Activated CD8-positive, alpha-beta T cell treated with anti-CD3 and anti-CD28 coated beads for 36 hours (primary cell): ENCODE measurements around the gene NCKIPSD. TPM values are rescaled to one million over a fixed set of nuclear protein-coding genes. Genes with fewer than 3 reads are reported as not detected.

Source experiments
- ATAC-seq: fragments of 200-7000 bp; cut with Tn5 transposase; one replicate; pipeline ENCODE4 v1.10.0; 2021; ENCODE audit warnings: mild to moderate bottlenecking, moderate library complexity
- CTCF ChIA-PET: fragments of 350-600 bp; sonication (Branson Sonifier 250); formaldehyde crosslinking; loops from one replicate; lab custom pipeline; 2021; ENCODE audit warnings: antibody characterized with exemption; lab: Charles Lee
- POLR2A ChIA-PET: fragments of 350-600 bp; sonication (Branson Sonifier 250); formaldehyde crosslinking; loops from one replicate; lab custom pipeline; 2021; ENCODE audit warnings: antibody characterized with exemption; lab: Charles Lee
- DNase-seq: peaks from one replicate; pipeline ENCODE4 v3.0.0-alpha.2; 2020
- H3K27ac Mint-ChIP-seq: one replicate; pipeline ENCODE4 v1.8.0; 2021; ENCODE audit warnings: mild to moderate bottlenecking, mixed read lengths
- H3K27me3 Mint-ChIP-seq: one replicate; pipeline ENCODE4 v1.8.0; 2021; ENCODE audit warnings: mixed read lengths
- H3K36me3 Mint-ChIP-seq: one replicate; pipeline ENCODE4 v1.8.0; 2021; ENCODE audit warnings: low read depth, mixed read lengths
- H3K4me1 Mint-ChIP-seq: one replicate; pipeline ENCODE4 v1.8.0; 2021; ENCODE audit warnings: low read depth, mixed read lengths
- H3K4me3 Mint-ChIP-seq: one replicate; pipeline ENCODE4 v1.8.0; 2021; ENCODE audit warnings: mild to moderate bottlenecking, moderate library complexity, mixed read lengths
- H3K9me3 Mint-ChIP-seq: one replicate; pipeline ENCODE4 v1.8.0; 2021; ENCODE audit warnings: mixed read lengths
- CTCF ChIP-seq: fragments of 200-600 bp; IDR thresholded peaks from one replicate; pipeline ENCODE4 v1.8.0; 2022; ENCODE audit warnings: antibody characterized with exemption, mild to moderate bottlenecking
- intact Hi-C: fragments of 100-400 bp; cut with micrococcal nuclease; formaldehyde crosslinking; loops from one replicate; pipeline ENCODE4 v1.10.0; 2022
- total RNA-seq, 2 experiments: library from RNA; stranded (reverse); gene quantifications; one replicate each; pipeline ENCODE4 v1.2.3, GENCODE V29; 2021

The NCKIPSD gene
- total RNA-seq, 2 experiments from 2014 or later: 69.7 to 73.8 TPM

DNA sequence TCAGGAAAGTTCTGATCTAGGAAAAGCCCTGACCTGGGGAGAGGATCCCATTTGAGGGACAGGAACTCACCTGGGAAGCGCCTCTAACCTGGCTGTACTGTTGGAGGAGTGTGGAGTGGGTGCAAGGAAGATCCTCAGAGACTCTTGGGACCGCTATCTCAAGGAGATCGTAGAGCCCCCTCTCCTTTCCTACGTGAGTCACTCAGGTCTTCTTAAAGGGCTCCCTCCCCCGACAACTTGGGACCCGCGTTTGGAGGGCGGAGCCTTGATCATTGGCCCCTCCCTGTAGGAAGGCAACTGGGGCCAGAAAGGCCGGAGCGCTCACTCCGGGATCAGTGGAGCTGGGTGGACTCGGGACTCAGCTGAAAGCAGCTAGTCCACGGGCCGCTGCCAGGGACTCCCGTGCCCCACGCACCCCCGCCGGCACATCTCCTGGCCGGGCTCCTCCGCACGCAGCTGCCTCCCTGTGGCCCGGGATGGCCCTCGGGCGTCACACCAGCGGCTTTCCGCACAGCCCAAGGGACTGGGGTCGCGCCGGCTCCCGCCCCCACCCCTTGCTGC, 51.0 kb downstream of the NCKIPSD start:
- H3K27me3 Mint-ChIP-seq: no peaks in the 10 kb centered on the region
- peak; percentile 28 for ATAC-seq
- peaks cover 10% of the 10 kb centered on the region for H3K36me3 Mint-ChIP-seq
- intact Hi-C loops: no loop called here
- H3K27ac Mint-ChIP-seq: peak overlapping the region; percentile 9
- H3K4me3 Mint-ChIP-seq: peak overlapping the region; percentile 88
- ChIA-PET POLR2A (interaction anchor here (0.7 to 3.5 kb wide), 9 partner anchors 8 to 163 kb away, joined by 3 to 25 read pairs (median 4); partner anchors contain the start of genes CELSR3 and PFKFB4), CTCF (interaction anchor here (0.8 to 3.5 kb wide), 31 partner anchors 11 to 365 kb away, joined by 3 to 46 read pairs (median 5); partner anchors contain the start of genes CELSR3, COL7A1, NCKIPSD and PFKFB4)
- no peaks in the 10 kb centered on the region for H3K9me3 Mint-ChIP-seq
- H3K4me1 Mint-ChIP-seq: peaks cover 21% of the 10 kb centered on the region
- peak; percentile 80 for DNase-seq
- no peak for TF ChIP-seq CTCF

- Mint-ChIP-seq H3K36me3 (peaks cover 10% of the 10 kb centered on the region), H3K27ac (no peak overlapping the region), H3K9me3 (no peaks in the 10 kb centered on the region), H3K4me1 (peaks cover 21% of the 10 kb centered on the region), H3K27me3 (no peaks in the 10 kb centered on the region), H3K4me3 (peak overlapping the region; percentile 88)
- ChIA-PET CTCF (interaction anchor here (1.1 to 3.5 kb wide), 7 partner anchors 10 to 198 kb away, joined by 3 to 46 read pairs (median 9); partner anchors contain the start of genes PFKFB4 and TMEM89), POLR2A (interaction anchor here (1.2 to 3.5 kb wide), 4 partner anchors 9 to 29 kb away, joined by 4 to 25 read pairs (median 10); partner anchors contain the start of gene CELSR3)
- TF ChIP-seq CTCF: no peak
- intact Hi-C loops: no loop called here
- no peak for DNase-seq
- ATAC-seq: no peak
These were observed 52.0 kb downstream of the NCKIPSD start for GRCh38 chr3:48633743-48634142.

DNA sequence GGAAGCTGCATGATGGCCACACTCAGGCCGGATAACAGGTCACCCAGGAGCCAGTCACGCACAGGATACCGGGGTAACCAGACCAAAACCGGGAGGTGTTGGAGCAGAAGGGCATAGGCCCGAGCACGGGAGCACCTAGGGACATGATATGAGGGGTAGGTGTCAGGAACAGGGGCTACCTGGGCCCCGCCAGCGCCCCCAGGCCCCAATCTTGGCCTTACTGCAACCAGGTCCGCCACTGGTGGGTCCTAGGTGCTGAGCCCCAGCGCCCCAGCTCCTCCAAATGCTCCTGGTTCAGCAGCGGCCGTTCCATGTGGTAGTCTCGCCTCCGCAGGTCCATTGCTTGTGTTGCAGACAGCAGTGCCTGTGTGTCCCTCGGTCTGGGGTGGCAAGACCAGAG, 52.5 kb downstream of the NCKIPSD start:
- Mint-ChIP-seq H3K36me3 (peaks cover 10% of the 10 kb centered on the region), H3K27ac (no peak overlapping the region), H3K4me3 (peak overlapping the region; percentile 8), H3K27me3 (no peaks in the 10 kb centered on the region), H3K9me3 (no peaks in the 10 kb centered on the region), H3K4me1 (peaks cover 21% of the 10 kb centered on the region)
- intact Hi-C loops: no loop called here
- TF ChIP-seq CTCF: no peak
- ATAC-seq (no peak), DNase-seq (no peak)
- POLR2A ChIA-PET: interaction anchor here (1.6 to 3.5 kb wide), 3 partner anchors 9 to 29 kb away, joined by 8 to 25 read pairs (median 11); partner anchors contain the start of gene CELSR3
- CTCF ChIA-PET: interaction anchor here (1.1 to 3.5 kb wide), 5 partner anchors 9 to 197 kb away, joined by 3 to 46 read pairs (median 22); partner anchors contain the start of genes PFKFB4 and TMEM89

- no peak for TF ChIP-seq CTCF
- no peaks in the 10 kb centered on the region for H3K9me3 Mint-ChIP-seq
- peaks cover 10% of the 10 kb centered on the region for H3K36me3 Mint-ChIP-seq
- H3K27ac Mint-ChIP-seq: no peak overlapping the region
- no peak for ATAC-seq
- intact Hi-C loops: no loop called here
- no peaks in the 10 kb centered on the region for H3K27me3 Mint-ChIP-seq
- H3K4me3 Mint-ChIP-seq: no peak overlapping the region
- peaks cover 15% of the 10 kb centered on the region for H3K4me1 Mint-ChIP-seq
- POLR2A ChIA-PET: interaction anchor here (1.0 kb wide), 1 partner anchor 19 kb away, joined by 3 read pairs; no protein-coding TSS in a partner anchor
- CTCF ChIA-PET: no interaction called here
- no peak for DNase-seq
These were observed 53.9 kb downstream of the NCKIPSD start for GRCh38 chr3:48631516-48632448.
